HG02763 (cell line): ENCODE measurements around the gene C20orf96.

Experiments
- ATAC-seq: cut with Tn5 transposase; IDR thresholded peaks from one replicate; pipeline ENCODE4 v1.9.1; 2021; ENCODE audit warnings: mild to moderate bottlenecking, moderate library complexity; ENCODE audit not compliant: unreplicated experiment

C20orf96 gene

GRCh38 chr20:312067-312466 lies 21.5 kb upstream of the C20orf96 start:
- ATAC-seq, result no peak

DNA sequence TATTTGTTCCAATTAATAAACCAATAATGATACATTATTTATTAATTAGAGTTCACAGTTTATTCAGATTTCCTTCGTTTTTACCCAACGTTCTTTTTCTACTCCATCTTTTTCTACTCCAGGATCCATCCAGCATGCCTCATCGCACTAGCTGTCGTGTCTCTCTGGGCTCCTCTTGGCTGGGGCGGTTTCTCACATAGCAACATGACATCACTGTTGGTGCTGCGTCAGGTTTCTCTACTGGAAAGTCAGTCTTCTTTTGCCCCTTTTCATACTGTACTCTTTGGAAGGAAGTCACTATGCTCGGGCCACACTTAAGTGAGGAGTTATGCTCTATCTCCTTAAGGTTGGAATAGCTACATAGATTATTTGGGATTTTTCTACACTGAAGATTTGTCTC lies 21.1 kb upstream of the C20orf96 start:
- no peak for ATAC-seq

GRCh38 chr20:310645-311044 lies 20.1 kb upstream of the C20orf96 start:
- no peak for ATAC-seq

DNA sequence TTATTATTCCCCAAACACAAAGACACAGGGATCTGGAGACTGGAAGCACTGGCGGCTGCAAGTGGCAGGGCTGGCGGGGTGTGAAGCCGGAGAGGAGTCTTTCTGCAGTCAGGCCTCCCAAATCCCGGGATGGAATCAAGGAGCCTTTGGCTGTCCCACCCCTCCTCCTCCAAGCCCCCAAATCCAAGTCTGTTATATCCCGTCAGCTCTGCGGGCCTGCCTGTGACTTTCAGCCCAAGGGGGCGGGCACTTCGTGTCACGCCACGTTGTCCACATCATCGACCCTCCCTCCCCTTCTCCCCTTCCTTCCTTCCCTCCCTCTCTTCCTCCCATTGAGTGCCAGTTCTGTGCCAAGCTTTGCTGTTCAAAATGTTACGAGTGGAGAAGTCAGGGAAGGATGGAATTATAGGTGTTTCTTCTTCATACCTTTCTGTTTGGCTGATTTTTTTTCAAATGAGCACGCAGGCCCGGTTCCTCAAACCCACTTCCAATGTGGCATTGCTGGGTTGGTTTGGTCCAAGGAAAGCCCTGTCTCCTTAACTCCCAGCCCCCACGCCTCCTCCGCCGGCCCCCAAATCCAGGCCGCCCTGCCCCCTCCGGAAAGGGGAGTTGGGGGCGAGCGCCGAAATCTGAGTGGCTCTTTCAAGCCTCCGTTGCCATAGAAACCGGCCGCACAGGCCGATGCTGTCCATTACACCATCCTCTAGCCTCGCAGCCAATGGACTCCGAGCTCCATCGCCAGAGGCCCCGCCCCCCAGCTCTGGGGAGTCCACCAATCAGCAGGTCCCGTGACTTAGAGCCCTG lies 19.5 kb upstream of the C20orf96 start:
- peak; percentile 88 for ATAC-seq

- no peak for ATAC-seq
Measured at GRCh38 chr20:309306-309840, 18.8 kb upstream of the C20orf96 start.

DNA sequence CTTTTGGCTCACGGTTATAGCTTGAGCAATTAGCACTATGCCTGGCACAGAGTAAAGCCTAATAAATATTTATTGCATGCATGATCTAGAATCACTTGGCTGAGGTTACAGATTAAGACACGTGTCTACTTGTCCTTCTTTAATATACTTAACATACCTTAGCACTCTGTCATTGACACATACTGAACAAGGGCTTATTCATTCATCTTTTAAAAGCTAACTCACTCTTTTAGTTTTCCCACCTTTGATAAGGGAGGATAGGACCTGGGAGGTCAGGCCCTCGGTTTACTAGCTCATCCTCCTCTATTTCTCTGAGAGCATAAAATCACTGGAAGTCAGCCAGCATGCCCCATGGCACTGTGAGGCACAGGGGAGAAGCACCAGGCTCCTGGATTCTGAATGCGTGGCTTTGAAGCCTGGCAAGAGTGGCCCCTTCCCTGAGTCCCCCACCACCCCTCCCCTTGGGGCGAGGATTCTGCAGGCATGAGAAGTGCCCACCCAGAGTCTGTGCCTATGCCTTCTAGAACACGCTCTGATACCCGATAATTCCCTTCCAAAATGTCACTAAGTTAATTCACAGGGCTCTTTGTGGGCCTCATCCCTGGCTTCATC lies 18.0 kb upstream of the C20orf96 start:
- no peak for ATAC-seq

GRCh38 chr20:305745-306144 lies 15.2 kb upstream of the C20orf96 start:
- ATAC-seq, result no peak

- no peak for ATAC-seq
Measured at GRCh38 chr20:301886-302848, 11.6 kb upstream of the C20orf96 start.

DNA sequence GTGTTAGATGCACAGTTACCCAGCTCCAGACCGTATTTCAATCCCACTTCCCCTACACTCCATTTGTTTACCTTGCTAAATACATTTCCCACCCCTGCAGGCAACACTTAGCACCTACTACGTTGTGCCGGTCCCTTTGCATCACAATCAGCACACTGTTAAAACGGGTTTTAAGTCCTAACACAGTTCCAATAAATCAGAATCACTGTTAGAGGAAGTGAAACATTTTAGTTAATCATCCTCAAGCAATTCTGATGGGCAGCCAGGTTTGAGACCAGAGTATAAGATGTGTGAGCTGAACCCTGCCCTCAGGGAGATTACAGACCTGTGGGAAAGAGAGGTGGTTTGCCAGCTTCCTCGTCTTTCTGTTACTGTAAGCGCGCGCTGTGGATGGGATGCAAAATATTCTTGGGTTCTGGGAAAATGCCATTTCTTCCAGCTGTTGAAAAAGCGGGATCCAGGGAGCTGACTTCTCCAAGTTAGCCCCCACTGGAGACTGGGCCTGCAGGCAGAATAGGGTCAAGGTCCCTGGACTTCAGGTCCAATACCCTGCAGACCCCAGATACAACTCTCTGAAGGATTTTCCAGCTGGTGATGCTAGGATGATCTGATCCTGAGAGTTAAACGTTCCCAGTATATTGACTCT lies 9.9 kb upstream of the C20orf96 start:
- ATAC-seq, result no peak

- ATAC-seq, result no peak
Measured at GRCh38 chr20:298776-299391, 8.3 kb upstream of the C20orf96 start.

DNA sequence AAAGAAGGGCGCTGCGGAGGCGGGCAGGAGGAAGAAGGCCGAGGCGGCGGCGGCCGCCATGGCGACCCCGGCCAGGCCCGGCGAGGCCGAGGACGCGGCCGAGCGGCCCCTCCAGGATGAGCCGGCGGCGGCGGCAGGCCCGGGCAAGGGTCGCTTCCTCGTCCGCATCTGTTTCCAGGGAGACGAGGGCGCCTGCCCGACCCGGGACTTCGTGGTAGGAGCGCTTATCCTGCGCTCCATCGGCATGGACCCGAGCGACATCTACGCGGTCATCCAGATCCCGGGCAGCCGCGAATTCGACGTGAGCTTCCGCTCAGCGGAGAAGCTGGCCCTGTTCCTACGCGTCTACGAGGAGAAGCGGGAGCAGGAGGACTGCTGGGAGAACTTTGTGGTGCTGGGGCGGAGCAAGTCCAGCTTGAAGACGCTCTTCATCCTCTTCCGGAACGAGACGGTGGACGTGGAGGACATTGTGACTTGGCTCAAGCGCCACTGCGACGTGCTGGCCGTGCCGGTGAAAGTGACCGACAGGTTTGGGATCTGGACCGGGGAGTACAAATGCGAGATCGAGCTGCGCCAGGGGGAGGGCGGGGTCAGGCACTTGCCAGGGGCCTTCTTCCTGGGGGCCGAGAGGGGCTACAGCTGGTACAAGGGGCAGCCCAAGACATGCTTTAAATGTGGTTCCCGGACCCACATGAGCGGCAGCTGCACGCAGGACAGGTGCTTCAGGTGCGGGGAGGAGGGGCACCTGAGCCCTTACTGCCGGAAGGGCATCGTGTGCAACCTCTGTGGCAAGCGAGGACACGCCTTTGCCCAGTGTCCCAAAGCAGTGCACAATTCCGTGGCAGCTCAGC lies 7.6 kb upstream of the C20orf96 start:
- ATAC-seq, result peak; percentile 20

- peak; percentile 74 for ATAC-seq
Measured at GRCh38 chr20:297098-297924, 6.8 kb upstream of the C20orf96 start, which contains the start of gene ZCCHC3. Gene ZCCHC3 (plus strand): TSS chr20:297570. CDS start chr20:297587, 17 bp downstream.

- ATAC-seq, result no peak
Measured at GRCh38 chr20:295804-296203, 5.3 kb upstream of the C20orf96 start.

DNA sequence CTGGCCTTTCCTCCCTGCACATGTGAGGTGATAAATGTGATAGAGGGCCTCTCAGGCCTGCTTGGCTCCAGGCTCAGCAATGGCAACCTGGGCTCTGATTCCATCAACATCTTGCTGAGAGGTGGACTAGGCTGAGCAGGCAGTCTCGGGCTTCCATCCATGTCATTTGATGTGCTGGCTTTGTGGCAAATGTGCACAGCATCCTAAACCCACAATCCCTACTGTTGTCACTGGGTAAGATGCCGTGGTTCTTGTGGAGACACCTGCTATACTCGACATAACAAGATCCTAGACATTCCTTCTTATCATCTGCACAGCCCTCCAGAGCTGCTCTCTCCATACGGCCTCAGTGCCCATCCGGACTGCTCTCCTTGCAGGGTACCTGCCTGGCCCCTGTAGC lies 4.1 kb upstream of the C20orf96 start:
- no peak for ATAC-seq

GRCh38 chr20:289693-290083 lies 862 bp downstream of the C20orf96 start:
- ATAC-seq, result no peak

- ATAC-seq, result no peak
Measured at GRCh38 chr20:288956-289692, 1.4 kb downstream of the C20orf96 start.

GRCh38 chr20:286508-286907 lies 4.0 kb downstream of the C20orf96 start:
- no peak for ATAC-seq

DNA sequence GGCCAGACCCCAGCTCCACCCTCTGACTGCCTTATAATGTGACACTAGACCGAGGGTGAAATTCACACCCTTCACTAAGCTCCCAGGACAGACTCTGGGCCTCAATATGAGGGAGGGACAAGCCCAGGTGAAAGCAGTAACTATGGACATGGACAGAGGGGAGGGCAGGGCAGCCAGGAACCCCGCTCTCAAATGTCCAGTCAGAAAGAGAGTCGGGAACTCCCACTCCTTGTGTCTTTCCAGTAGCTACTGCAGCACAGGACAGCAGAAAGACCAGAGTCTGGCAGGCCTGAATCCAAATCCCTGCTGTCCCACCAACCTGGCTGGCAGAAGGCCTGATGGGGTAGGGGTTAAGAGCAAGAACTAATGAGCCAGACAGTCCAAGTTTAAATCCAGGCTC lies 6.4 kb downstream of the C20orf96 start:
- ATAC-seq, result no peak
